Esophagus squamous epithelium (tissue), 4 donors: Measurements from ENCODE around the gene EVX2.

Experiments
- CTCF ChIP-seq, 6 experiments: fragments of 450-650 bp in 4 of 6; fragments of 200-600 bp in 2 of 6; sonication (generic) in 2 of 6; IDR thresholded peaks; one replicate each; pipeline ENCODE4 v1.5.1; 2016 to 2019; ENCODE audit warnings: antibody characterized with exemption in 6 of 6, mild to moderate bottlenecking in 4 of 6, moderate library complexity in 4 of 6
- POLR2A ChIP-seq, 4 donors: fragments of 450-650 bp; IDR thresholded peaks; one replicate each; pipeline ENCODE4 v1.6.1; 2017; ENCODE audit warnings: antibody characterized with exemption in 4 of 4, mild to moderate bottlenecking in 4 of 4, moderate library complexity in 3 of 4

DNA sequence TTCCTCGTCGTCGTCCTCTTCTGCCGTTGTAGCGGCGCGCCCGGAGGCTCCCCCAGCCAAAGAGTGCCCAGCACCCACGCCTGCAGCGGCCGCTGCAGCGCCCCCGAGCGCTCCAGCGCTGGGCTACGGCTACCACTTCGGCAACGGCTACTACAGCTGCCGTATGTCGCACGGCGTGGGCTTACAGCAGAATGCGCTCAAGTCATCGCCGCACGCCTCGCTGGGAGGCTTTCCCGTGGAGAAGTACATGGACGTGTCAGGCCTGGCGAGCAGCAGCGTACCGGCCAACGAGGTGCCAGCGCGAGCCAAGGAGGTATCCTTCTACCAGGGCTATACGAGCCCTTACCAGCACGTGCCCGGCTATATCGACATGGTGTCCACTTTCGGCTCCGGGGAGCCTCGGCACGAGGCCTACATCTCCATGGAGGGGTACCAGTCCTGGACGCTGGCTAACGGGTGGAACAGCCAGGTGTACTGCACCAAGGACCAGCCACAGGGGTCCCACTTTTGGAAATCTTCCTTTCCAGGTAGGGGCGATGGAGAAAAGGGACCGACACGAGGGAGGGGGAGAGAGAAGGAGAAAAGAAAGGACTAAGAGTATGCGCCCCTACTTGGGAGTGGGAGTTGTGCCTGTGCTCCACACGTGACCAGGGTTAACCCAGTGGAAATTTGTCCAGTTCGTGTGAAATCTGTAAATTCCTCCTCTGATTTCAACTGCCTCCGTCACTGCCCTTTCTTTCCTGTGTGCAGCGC, 9.6 kb upstream of the EVX2 start:
- TF ChIP-seq POLR2A (IDR thresholded peaks at IDR 0.05) (no peak), CTCF (IDR thresholded peaks at IDR 0.05) (no peak)
